ENCODE results near the gene NAV1. TPM values are rescaled to one million over a fixed set of nuclear protein-coding genes. Genes with fewer than 3 reads are reported as not detected.

The NAV1 gene
- total RNA-seq, 2 donors from 2014 or later: 13.1 to 29.1 TPM

- no peak for DNase-seq (ENCODE audit: low spot score)
- TF ChIP-seq POLR2AphosphoS5 (IDR thresholded peaks at IDR 0.05) (no peak), CTCF (IDR thresholded peaks at IDR 0.05) (no peak), POLR2A (IDR thresholded peaks at IDR 0.05) (no peak)
- no peaks in the 10 kb centered on the region for H3K9me3 ChIP-seq
- no peak overlapping the region for H3K4me3 ChIP-seq
- H3K4me1 ChIP-seq (replicated peaks): peaks cover 2% of the 10 kb centered on the region
- no peaks in the 10 kb centered on the region for H3K27me3 ChIP-seq (replicated peaks; ENCODE audit: insufficient read depth)
- intact Hi-C loops (cut with DNase I): no loop called here
- WGBS: 91% methylated on average over 4 of the region's 4 CpGs
- no peaks in the 10 kb centered on the region for H3K36me3 ChIP-seq
- no peak overlapping the region for H3K27ac ChIP-seq
These were observed 29.9 kb downstream of the NAV1 start for GRCh38 chr1:201568859-201569294.

- no peak for DNase-seq (ENCODE audit: low spot score)
- Histone ChIP-seq H3K27me3 (replicated peaks; ENCODE audit: insufficient read depth) (no peaks in the 10 kb centered on the region), H3K27ac (no peak overlapping the region), H3K36me3 (no peaks in the 10 kb centered on the region), H3K4me3 (no peak overlapping the region), H3K4me1 (replicated peaks) (peaks cover 2% of the 10 kb centered on the region), H3K9me3 (no peaks in the 10 kb centered on the region)
- TF ChIP-seq POLR2AphosphoS5 (IDR thresholded peaks at IDR 0.05): no peak
- TF ChIP-seq CTCF (IDR thresholded peaks at IDR 0.05): no peak
- TF ChIP-seq POLR2A (IDR thresholded peaks at IDR 0.05): no peak
- intact Hi-C loops (cut with DNase I): no loop called here
- 93% methylated on average over 4 of the region's 4 CpGs for WGBS
These were observed 31.4 kb downstream of the NAV1 start for GRCh38 chr1:201570181-201570885.

GRCh38 chr1:201570886-201571624, 32.1 kb downstream of the NAV1 start:
- Histone ChIP-seq H3K4me1 (replicated peaks) (no peaks in the 10 kb centered on the region), H3K4me3 (no peak overlapping the region), H3K36me3 (no peaks in the 10 kb centered on the region), H3K9me3 (no peaks in the 10 kb centered on the region), H3K27me3 (replicated peaks; ENCODE audit: insufficient read depth) (no peaks in the 10 kb centered on the region), H3K27ac (no peak overlapping the region)
- intact Hi-C loops (cut with DNase I): no loop called here
- TF ChIP-seq POLR2AphosphoS5 (IDR thresholded peaks at IDR 0.05): no peak
- no peak for TF ChIP-seq POLR2A (IDR thresholded peaks at IDR 0.05)
- TF ChIP-seq CTCF (IDR thresholded peaks at IDR 0.05): no peak
- DNase-seq (ENCODE audit: low spot score): no peak
- 82% methylated on average over 10 of the region's 10 CpGs for WGBS

- Histone ChIP-seq H3K36me3 (no peaks in the 10 kb centered on the region), H3K27ac (no peak overlapping the region), H3K4me1 (replicated peaks) (no peaks in the 10 kb centered on the region), H3K27me3 (replicated peaks; ENCODE audit: insufficient read depth) (no peaks in the 10 kb centered on the region), H3K4me3 (no peak overlapping the region), H3K9me3 (no peaks in the 10 kb centered on the region)
- 80% methylated on average over 4 of the region's 4 CpGs for WGBS
- DNase-seq (ENCODE audit: low spot score): no peak
- intact Hi-C loops (cut with DNase I): no loop called here
- no peak for TF ChIP-seq CTCF (IDR thresholded peaks at IDR 0.05)
- TF ChIP-seq POLR2AphosphoS5 (IDR thresholded peaks at IDR 0.05): no peak
These were observed 34.1 kb downstream of the NAV1 start for GRCh38 chr1:201573030-201573429.
